CD14-positive monocyte (primary cell): Measurements from ENCODE around the gene ARL14EPL. TPM values are rescaled to one million over a fixed set of nuclear protein-coding genes. Genes with fewer than 3 reads are reported as not detected.

ENCODE experiments used
- DNase-seq, 3 donors: peaks; one replicate each; pipeline ENCODE4 v3.0.0-alpha.2; 2011 to 2022
- H2AFZ ChIP-seq: 2 replicates; pipeline ENCODE4 v1.6.0; 2012; ENCODE audit warnings: mild to moderate bottlenecking, low read depth, low read length, inconsistent platforms; ENCODE audit not compliant: insufficient read depth, poor library complexity, severe bottlenecking
- H3K27ac ChIP-seq, 2 donors: 1 replicate in 1 of 2; 2 replicates in 1 of 2; pipeline ENCODE4 v1.5.1; 2012 to 2013; ENCODE audit warnings: low read length in 2 of 2, control low read depth in 1 of 2, inconsistent platforms in 1 of 2, low read depth in 1 of 2, mild to moderate bottlenecking in 1 of 2
- H3K27me3 ChIP-seq, 2 donors: one replicate each; pipeline versions ENCODE4 v1.6.0 to v1.6.1; 2011 to 2013; ENCODE audit warnings: low read length in 2 of 2; ENCODE audit not compliant: control insufficient read depth in 2 of 2, insufficient read depth in 2 of 2
- H3K36me3 ChIP-seq, 2 donors: replicated peaks in 1 of 2; 1 replicate in 1 of 2; 2 replicates in 1 of 2; pipeline versions ENCODE4 v1.5.1 to v1.6.1; 2012 to 2013; ENCODE audit warnings: low read length in 2 of 2, control low read depth in 1 of 2, inconsistent platforms in 1 of 2, mild to moderate bottlenecking in 1 of 2; ENCODE audit not compliant: insufficient read depth in 2 of 2, control insufficient read depth in 1 of 2
- H3K4me1 ChIP-seq, 2 donors: 1 replicate in 1 of 2; 2 replicates in 1 of 2; pipeline versions ENCODE4 v1.5.1 to v1.6.1; 2012 to 2013; ENCODE audit warnings: low read length in 2 of 2, control low read depth in 1 of 2, inconsistent platforms in 1 of 2, mild to moderate bottlenecking in 1 of 2, moderate library complexity in 1 of 2; ENCODE audit not compliant: insufficient read depth in 2 of 2, control insufficient read depth in 1 of 2
- H3K4me2 ChIP-seq: replicated peaks from 2 replicates; pipeline ENCODE3; 2012; ENCODE audit warnings: low read length, moderate library complexity, mild to moderate bottlenecking; ENCODE audit not compliant: poor library complexity, severe bottlenecking; ENCODE audit errors: extremely low read depth
- H3K4me3 ChIP-seq, 3 experiments: fragments of 200-600 bp in 1 of 3; sonication (generic) in 1 of 3; replicated peaks in 1 of 3; 1 replicate in 2 of 3; 2 replicates in 1 of 3; pipeline ENCODE4 v1.5.1; 2011 to 2013; ENCODE audit warnings: low read length in 3 of 3, mild to moderate bottlenecking in 3 of 3, control low read depth in 2 of 3, low read depth in 2 of 3, inconsistent platforms in 1 of 3, moderate library complexity in 1 of 3
- H3K79me2 ChIP-seq: 2 replicates; pipeline ENCODE4 v1.6.0; 2012; ENCODE audit warnings: mild to moderate bottlenecking, control low read depth, inconsistent platforms, low read length, moderate library complexity; ENCODE audit not compliant: insufficient read depth
- H3K9ac ChIP-seq: 2 replicates; pipeline ENCODE4 v1.6.0; 2017; ENCODE audit warnings: low read length, mild to moderate bottlenecking; ENCODE audit not compliant: insufficient read depth, poor library complexity, severe bottlenecking
- H3K9me3 ChIP-seq, 2 donors: replicated peaks in 1 of 2; 1 replicate in 1 of 2; 2 replicates in 1 of 2; pipeline versions ENCODE4 v1.5.1 to v1.6.1; 2012 to 2013; ENCODE audit warnings: low read length in 2 of 2, control low read depth in 1 of 2; ENCODE audit not compliant: control insufficient read depth in 1 of 2, insufficient read depth in 1 of 2
- H4K20me1 ChIP-seq: 2 replicates; pipeline ENCODE4 v1.6.0; 2012; ENCODE audit warnings: mild to moderate bottlenecking, low read length, control low read depth, moderate library complexity; ENCODE audit not compliant: insufficient read depth
- H3K27ac Mint-ChIP-seq, 7 donors: one replicate each; pipeline ENCODE4 v1.8.0; 2020; ENCODE audit warnings: mild to moderate bottlenecking in 7 of 7, mixed read lengths in 7 of 7, moderate library complexity in 6 of 7, inconsistent platforms in 2 of 7
- H3K27me3 Mint-ChIP-seq, 3 donors: one replicate each; pipeline ENCODE4 v1.8.0; 2021 to 2022; ENCODE audit warnings: low read depth in 3 of 3, mild to moderate bottlenecking in 3 of 3, mixed read lengths in 3 of 3, moderate library complexity in 3 of 3, inconsistent platforms in 1 of 3
- H3K36me3 Mint-ChIP-seq, 2 donors: one replicate each; pipeline ENCODE4 v1.8.0; 2020; ENCODE audit warnings: mixed read lengths in 2 of 2, inconsistent platforms in 1 of 2, mild to moderate bottlenecking in 1 of 2
- H3K4me1 Mint-ChIP-seq: one replicate; pipeline ENCODE4 v1.8.0; 2020; ENCODE audit warnings: mild to moderate bottlenecking, mixed read lengths
- H3K4me3 Mint-ChIP-seq, 2 donors: one replicate each; pipeline ENCODE4 v1.8.0; 2020; ENCODE audit warnings: mild to moderate bottlenecking in 2 of 2, mixed read lengths in 2 of 2, moderate library complexity in 1 of 2
- H3K9me3 Mint-ChIP-seq, 7 donors: one replicate each; pipeline ENCODE4 v1.8.0; 2020 to 2022; ENCODE audit warnings: mixed read lengths in 7 of 7, mild to moderate bottlenecking in 6 of 7, moderate library complexity in 6 of 7, inconsistent platforms in 2 of 7
- WGBS: methylation state at CpG from one replicate; pipeline ENCODE4 v1.1.5; 2013; ENCODE audit warnings: missing lambda C conversion rate; ENCODE audit not compliant: insufficient coverage; 5-methylcytosine and 5-hydroxymethylcytosine counted together
- intact Hi-C, 2 donors: fragments of 100-400 bp; cut with micrococcal nuclease; formaldehyde crosslinking; loops; one replicate each; pipeline versions ENCODE4 v1.15.0 to v1.15.1; 2023
- polyA plus RNA-seq, 3 donors: library from polyadenylated mRNA; depleted of rRNA in 1 of 3; unstranded in 2 of 3; stranded (reverse) in 1 of 3; fragments of 300-500 nt in 2 of 3; fragments of >200 nt in 1 of 3; fragmentation: Illumina TruSeq in 2 of 3; gene quantifications; 1 replicate in 2 of 3; 2 replicates in 1 of 3; pipeline ENCODE4 v1.2.3, GENCODE V29; 2012 to 2021
- TF ChIP-seq, protein P1 (sequence below): fragments of 200-600 bp; IDR thresholded peaks from one replicate; pipeline ENCODE4 v1.8.0; 2022; ENCODE audit warnings: antibody characterized with exemption, mild to moderate bottlenecking

ARL14EPL gene
- polyA plus RNA-seq, 3 donors, result 0.11 TPM; not detected in 2

- no peaks in the 10 kb centered on the region for H3K4me1 Mint-ChIP-seq
- H3K27me3 Mint-ChIP-seq, result peaks cover 0 to 6% (median 0%) of the 10 kb centered on the region in 3 donors
- intact Hi-C loops, result no loop called here
- H3K9ac ChIP-seq, result no peak overlapping the region
- no peaks in the 10 kb centered on the region for H4K20me1 ChIP-seq
- H3K27ac Mint-ChIP-seq, result no peak overlapping the region
- H3K36me3 ChIP-seq, result no peaks in the 10 kb centered on the region
- H3K9me3 Mint-ChIP-seq, result peaks cover 0 to 2% (median 0%) of the 10 kb centered on the region in 7 donors
- DNase-seq, result no peak
- no peak overlapping the region for H3K4me2 ChIP-seq
- no peak overlapping the region for H3K4me3 ChIP-seq
- H3K27ac ChIP-seq, result no peak overlapping the region
- no peaks in the 10 kb centered on the region for H3K4me1 ChIP-seq
- H3K9me3 ChIP-seq, result no peaks in the 10 kb centered on the region
- TF ChIP-seq, protein P1, sequence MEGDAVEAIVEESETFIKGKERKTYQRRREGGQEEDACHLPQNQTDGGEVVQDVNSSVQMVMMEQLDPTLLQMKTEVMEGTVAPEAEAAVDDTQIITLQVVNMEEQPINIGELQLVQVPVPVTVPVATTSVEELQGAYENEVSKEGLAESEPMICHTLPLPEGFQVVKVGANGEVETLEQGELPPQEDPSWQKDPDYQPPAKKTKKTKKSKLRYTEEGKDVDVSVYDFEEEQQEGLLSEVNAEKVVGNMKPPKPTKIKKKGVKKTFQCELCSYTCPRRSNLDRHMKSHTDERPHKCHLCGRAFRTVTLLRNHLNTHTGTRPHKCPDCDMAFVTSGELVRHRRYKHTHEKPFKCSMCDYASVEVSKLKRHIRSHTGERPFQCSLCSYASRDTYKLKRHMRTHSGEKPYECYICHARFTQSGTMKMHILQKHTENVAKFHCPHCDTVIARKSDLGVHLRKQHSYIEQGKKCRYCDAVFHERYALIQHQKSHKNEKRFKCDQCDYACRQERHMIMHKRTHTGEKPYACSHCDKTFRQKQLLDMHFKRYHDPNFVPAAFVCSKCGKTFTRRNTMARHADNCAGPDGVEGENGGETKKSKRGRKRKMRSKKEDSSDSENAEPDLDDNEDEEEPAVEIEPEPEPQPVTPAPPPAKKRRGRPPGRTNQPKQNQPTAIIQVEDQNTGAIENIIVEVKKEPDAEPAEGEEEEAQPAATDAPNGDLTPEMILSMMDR, result no peak
- no peaks in the 10 kb centered on the region for H3K79me2 ChIP-seq
- 85% methylated on average over 3 of the region's 10 CpGs for WGBS
- no peaks in the 10 kb centered on the region for H3K27me3 ChIP-seq
- no peaks in the 10 kb centered on the region for H3K36me3 Mint-ChIP-seq
- H2AFZ ChIP-seq, result no peak overlapping the region
- H3K4me3 Mint-ChIP-seq, result no peak overlapping the region
Observed at GRCh38 chr5:115985802-115986757, 46.2 kb upstream of the ARL14EPL start.

DNA sequence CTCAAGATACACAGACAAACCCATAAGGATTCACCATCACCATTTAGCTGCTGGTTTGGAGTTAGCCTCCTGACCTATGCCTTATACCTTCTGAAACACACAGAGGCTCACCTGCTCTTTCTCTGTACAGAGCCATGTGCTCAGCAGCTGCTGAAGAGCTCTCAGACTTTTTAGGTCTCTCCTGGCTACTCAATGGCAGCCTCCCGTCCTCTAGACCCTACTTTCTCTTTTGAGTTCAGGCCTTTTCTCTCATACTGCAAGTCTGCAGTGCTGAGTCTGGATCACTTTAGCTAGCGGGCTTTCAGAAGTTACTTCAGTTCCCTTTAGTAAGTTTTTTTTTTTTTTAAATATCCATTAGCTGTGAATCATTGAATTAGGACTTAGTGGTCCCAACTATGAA, 44.3 kb upstream of the ARL14EPL start:
- Histone ChIP-seq H2AFZ (no peak overlapping the region), H3K9ac (no peak overlapping the region), H3K36me3 (no peaks in the 10 kb centered on the region), H3K4me2 (no peak overlapping the region), H3K4me3 (no peak overlapping the region), H3K4me1 (no peaks in the 10 kb centered on the region), H4K20me1 (no peaks in the 10 kb centered on the region), H3K9me3 (no peaks in the 10 kb centered on the region), H3K27me3 (peaks cover 2 to 9% of the 10 kb centered on the region in 2 donors), H3K27ac (no peak overlapping the region), H3K79me2 (no peaks in the 10 kb centered on the region)
- intact Hi-C loops, result no loop called here
- Mint-ChIP-seq H3K27ac (no peak overlapping the region), H3K4me3 (no peak overlapping the region), H3K27me3 (peaks cover 0 to 13% (median 5%) of the 10 kb centered on the region in 3 donors), H3K36me3 (no peaks in the 10 kb centered on the region), H3K4me1 (no peaks in the 10 kb centered on the region), H3K9me3 (peaks cover 0 to 2% (median 0%) of the 10 kb centered on the region in 7 donors)
- no peak for DNase-seq
- 100% methylated on average over 1 of the region's 2 CpGs for WGBS
- TF ChIP-seq, protein P1, result no peak
